Neural cell (in vitro differentiated cells): ENCODE results near the gene EDIL3.

Experiments used
- CTCF ChIP-seq: fragments of 450-650 bp; IDR thresholded peaks from 2 replicates; pipeline ENCODE4 v1.5.1; 2014; ENCODE audit warnings: antibody characterized with exemption, mild to moderate bottlenecking, moderate library complexity; ENCODE audit not compliant: poor library complexity, severe bottlenecking
- MXI1 ChIP-seq: fragments of 450-650 bp; conservative IDR thresholded peaks from 2 replicates; pipeline ENCODE4 v1.6.1; 2014; ENCODE audit warnings: antibody characterized with exemption, mild to moderate bottlenecking; ENCODE audit not compliant: poor library complexity, severe bottlenecking

- no peak for TF ChIP-seq CTCF
- TF ChIP-seq MXI1: no peak
These were observed 203.6 kb downstream of the EDIL3 start for GRCh38 chr5:84181093-84181492.
